ENCODE measurements around the gene ZFHX3.

DNA sequence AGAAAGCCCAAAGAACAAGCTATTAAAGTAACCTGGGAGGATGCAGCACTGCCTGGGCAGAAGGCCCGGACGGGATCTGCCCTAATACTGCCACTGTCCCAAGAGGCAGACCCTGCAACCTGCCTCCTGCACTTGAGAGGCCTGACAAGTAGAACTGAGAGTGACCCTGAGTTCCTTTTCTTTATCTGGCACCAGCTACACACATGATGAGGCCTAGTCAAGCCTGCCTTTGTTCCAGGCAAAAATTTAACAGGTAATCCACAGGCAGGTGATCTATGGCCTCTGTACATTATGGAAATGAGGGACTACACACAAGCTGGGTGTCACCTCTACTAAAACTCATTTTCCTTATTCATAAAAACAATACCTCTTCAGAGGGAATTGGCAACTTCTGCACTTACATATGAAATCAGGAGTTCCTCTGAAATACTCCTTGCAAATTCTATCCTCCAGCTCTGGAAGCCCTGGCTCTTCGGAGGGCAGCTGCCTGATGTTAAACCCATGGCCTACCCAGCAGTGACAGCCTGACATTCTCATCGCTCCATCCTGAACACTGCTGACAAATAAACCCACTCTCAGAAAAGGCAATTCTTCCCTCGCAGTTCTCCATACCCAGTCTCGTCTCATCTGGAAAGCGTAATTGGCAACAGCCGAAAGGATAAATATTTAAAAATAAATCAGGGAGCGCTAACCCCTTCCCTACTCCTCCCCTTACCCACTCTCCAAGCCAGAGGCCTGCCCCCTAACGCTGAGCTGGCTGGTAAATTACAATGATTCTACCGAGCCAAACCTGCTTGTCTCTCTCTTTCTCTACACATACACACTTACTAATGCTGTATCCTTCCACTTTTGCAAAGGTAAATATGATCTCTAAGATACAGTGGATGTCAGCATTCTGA lies 2.5 kb upstream of the ZFHX3 start:
- TF ChIP-seq POLR2A (IDR thresholded peaks at IDR 0.05) = no peak
- TF ChIP-seq, protein P1, sequence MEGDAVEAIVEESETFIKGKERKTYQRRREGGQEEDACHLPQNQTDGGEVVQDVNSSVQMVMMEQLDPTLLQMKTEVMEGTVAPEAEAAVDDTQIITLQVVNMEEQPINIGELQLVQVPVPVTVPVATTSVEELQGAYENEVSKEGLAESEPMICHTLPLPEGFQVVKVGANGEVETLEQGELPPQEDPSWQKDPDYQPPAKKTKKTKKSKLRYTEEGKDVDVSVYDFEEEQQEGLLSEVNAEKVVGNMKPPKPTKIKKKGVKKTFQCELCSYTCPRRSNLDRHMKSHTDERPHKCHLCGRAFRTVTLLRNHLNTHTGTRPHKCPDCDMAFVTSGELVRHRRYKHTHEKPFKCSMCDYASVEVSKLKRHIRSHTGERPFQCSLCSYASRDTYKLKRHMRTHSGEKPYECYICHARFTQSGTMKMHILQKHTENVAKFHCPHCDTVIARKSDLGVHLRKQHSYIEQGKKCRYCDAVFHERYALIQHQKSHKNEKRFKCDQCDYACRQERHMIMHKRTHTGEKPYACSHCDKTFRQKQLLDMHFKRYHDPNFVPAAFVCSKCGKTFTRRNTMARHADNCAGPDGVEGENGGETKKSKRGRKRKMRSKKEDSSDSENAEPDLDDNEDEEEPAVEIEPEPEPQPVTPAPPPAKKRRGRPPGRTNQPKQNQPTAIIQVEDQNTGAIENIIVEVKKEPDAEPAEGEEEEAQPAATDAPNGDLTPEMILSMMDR (IDR thresholded peaks at IDR 0.05 in 8 of 11, conservative IDR thresholded peaks at IDR 0.05 in 3 of 11) = no peak
- no peak for TF ChIP-seq POLR2AphosphoS5 (IDR thresholded peaks at IDR 0.05)
